ENCODE measurements around the gene PTDSS2.

DNA sequence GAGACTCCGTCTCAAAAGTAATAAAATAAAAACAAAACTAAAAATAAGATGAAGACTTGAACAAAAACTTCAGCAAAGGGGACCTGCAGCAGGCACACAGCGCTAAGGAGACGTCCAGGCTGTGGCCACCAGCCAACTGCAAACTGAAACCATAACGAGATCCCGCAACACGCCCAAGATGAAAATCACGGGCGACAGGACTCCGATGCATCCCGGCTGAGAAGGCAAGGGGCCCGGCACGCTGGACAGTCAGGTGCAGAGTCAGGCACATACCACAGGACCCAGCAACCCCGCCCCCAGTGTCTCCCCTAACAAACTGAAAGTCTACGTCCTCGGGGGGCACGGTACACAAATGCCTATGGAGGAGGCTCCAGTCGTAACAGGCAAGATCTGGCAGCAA is 76.1 kb downstream of the PTDSS2 start:
- TF ChIP-seq, protein P1, sequence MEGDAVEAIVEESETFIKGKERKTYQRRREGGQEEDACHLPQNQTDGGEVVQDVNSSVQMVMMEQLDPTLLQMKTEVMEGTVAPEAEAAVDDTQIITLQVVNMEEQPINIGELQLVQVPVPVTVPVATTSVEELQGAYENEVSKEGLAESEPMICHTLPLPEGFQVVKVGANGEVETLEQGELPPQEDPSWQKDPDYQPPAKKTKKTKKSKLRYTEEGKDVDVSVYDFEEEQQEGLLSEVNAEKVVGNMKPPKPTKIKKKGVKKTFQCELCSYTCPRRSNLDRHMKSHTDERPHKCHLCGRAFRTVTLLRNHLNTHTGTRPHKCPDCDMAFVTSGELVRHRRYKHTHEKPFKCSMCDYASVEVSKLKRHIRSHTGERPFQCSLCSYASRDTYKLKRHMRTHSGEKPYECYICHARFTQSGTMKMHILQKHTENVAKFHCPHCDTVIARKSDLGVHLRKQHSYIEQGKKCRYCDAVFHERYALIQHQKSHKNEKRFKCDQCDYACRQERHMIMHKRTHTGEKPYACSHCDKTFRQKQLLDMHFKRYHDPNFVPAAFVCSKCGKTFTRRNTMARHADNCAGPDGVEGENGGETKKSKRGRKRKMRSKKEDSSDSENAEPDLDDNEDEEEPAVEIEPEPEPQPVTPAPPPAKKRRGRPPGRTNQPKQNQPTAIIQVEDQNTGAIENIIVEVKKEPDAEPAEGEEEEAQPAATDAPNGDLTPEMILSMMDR (IDR thresholded peaks at IDR 0.05 in 8 of 11, conservative IDR thresholded peaks at IDR 0.05 in 3 of 11) = no peak
- no peak for TF ChIP-seq POLR2A (IDR thresholded peaks at IDR 0.05)
